Putamen (tissue), 1 donor: Measurements from ENCODE around the gene LETM1.

Source experiments
- DNase-seq: peaks from one replicate; pipeline ENCODE4 v3.0.0-alpha.2; 2016; ENCODE audit warnings: low spot score

Gene LETM1

GRCh38 chr4:1872870-1873269, 16.9 kb upstream of the LETM1 start:
- no peak for DNase-seq

GRCh38 chr4:1871471-1872021, 15.6 kb upstream of the LETM1 start:
- DNase-seq, result no peak

- peak; percentile 87 for DNase-seq
Measured at GRCh38 chr4:1870578-1871443, 14.9 kb upstream of the LETM1 start, which contains the start of gene NSD2. Gene NSD2 (plus strand): TSS chr4:1871393. CDS start chr4:1900655, 29,262 bp downstream.

GRCh38 chr4:1870328-1870577, 14.3 kb upstream of the LETM1 start:
- no peak for DNase-seq

- DNase-seq, result no peak
Measured at GRCh38 chr4:1869530-1870327, 13.8 kb upstream of the LETM1 start.

GRCh38 chr4:1868912-1869311, 13.0 kb upstream of the LETM1 start:
- no peak for DNase-seq

- DNase-seq, result no peak
Measured at GRCh38 chr4:1868293-1868692, 12.3 kb upstream of the LETM1 start.

- no peak for DNase-seq
Measured at GRCh38 chr4:1866189-1866661, 10.3 kb upstream of the LETM1 start.

GRCh38 chr4:1864076-1865008, 8.4 kb upstream of the LETM1 start:
- no peak for DNase-seq

- no peak for DNase-seq
Measured at GRCh38 chr4:1863297-1864033, 7.5 kb upstream of the LETM1 start.

GRCh38 chr4:1862961-1863296, 7.0 kb upstream of the LETM1 start:
- no peak for DNase-seq

GRCh38 chr4:1862055-1862911, 6.3 kb upstream of the LETM1 start:
- no peak for DNase-seq

- DNase-seq, result no peak
Measured at GRCh38 chr4:1859389-1859753, 3.4 kb upstream of the LETM1 start.

GRCh38 chr4:1857931-1858330, 2.0 kb upstream of the LETM1 start:
- DNase-seq, result no peak

- DNase-seq, result no peak
Measured at GRCh38 chr4:1856943-1857699, 1.2 kb upstream of the LETM1 start.

- DNase-seq, result no peak
Measured at GRCh38 chr4:1855333-1856070, 454 bp downstream of the LETM1 start.

GRCh38 chr4:1854752-1855151, 1.2 kb downstream of the LETM1 start:
- DNase-seq, result no peak

GRCh38 chr4:1852904-1853623, 2.9 kb downstream of the LETM1 start:
- no peak for DNase-seq
